ENCODE results near the gene N4BP2. TPM values are rescaled to one million over a fixed set of nuclear protein-coding genes. Genes with fewer than 3 reads are reported as not detected.
A peak's percentile ranks its signal among the peaks of the same experiment; 100 is the strongest.

N4BP2 gene
- total and polyA plus RNA-seq, 4 donors = 1.8 to 33.6 (median 5.9) TPM

DNA sequence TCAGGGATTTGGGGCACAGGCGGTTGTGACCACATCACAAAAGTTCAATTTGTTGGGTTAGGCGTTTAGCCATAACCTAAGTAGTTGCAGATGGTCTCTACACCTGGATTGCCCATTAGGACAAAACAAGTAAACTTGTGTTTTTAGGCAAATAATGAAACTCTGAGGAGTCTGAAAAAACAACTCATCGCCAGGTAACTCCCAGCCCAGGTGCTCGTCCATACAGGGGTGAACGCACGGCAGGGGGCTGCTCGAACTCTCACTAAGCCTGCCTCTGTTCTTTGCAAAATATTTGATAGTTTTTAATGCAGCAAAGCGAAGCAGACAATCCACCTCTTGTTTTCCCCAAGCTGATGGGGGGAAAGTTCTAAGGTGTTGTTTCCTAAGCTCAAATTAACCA is 139.6 kb downstream of the N4BP2 start:
- 89 to 91% methylated on average over 8 of the region's 8 CpGs for WGBS, 2 donors
- H3K36me3 ChIP-seq (ENCODE audit: control insufficient read depth in 4 of 4, insufficient read depth in 4 of 4, low read length in 4 of 4) = no peaks in the 10 kb centered on the region
- H3K4me3 ChIP-seq = no peak overlapping the region
- peaks cover 0 to 3% (median 0%) of the 10 kb centered on the region in 4 donors for H3K9me3 ChIP-seq (ENCODE audit: control insufficient read depth in 4 of 4, insufficient read depth in 3 of 4, low read length in 3 of 4)
- TF ChIP-seq, protein P1, sequence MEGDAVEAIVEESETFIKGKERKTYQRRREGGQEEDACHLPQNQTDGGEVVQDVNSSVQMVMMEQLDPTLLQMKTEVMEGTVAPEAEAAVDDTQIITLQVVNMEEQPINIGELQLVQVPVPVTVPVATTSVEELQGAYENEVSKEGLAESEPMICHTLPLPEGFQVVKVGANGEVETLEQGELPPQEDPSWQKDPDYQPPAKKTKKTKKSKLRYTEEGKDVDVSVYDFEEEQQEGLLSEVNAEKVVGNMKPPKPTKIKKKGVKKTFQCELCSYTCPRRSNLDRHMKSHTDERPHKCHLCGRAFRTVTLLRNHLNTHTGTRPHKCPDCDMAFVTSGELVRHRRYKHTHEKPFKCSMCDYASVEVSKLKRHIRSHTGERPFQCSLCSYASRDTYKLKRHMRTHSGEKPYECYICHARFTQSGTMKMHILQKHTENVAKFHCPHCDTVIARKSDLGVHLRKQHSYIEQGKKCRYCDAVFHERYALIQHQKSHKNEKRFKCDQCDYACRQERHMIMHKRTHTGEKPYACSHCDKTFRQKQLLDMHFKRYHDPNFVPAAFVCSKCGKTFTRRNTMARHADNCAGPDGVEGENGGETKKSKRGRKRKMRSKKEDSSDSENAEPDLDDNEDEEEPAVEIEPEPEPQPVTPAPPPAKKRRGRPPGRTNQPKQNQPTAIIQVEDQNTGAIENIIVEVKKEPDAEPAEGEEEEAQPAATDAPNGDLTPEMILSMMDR (IDR thresholded peaks at IDR 0.05; ENCODE audit: control extremely low read depth, extremely low read depth) = no peak
- ATAC-seq (ENCODE audit: insufficient read depth, low FRiP score) (no peak), DNase-seq (no peak)
- no peak overlapping the region for H3K9ac ChIP-seq (ENCODE audit: insufficient read depth in 1 of 2, low read length in 2 of 2)
- no peak overlapping the region for H3K27ac ChIP-seq (ENCODE audit: low read depth in 1 of 2, low read length in 1 of 2)
- peaks cover 0 to 10% (median 0%) of the 10 kb centered on the region in 5 donors for H3K4me1 ChIP-seq (ENCODE audit: control insufficient read depth in 5 of 5, insufficient read depth in 5 of 5, low read length in 5 of 5)
- H3K27me3 ChIP-seq (ENCODE audit: control insufficient read depth in 3 of 3, insufficient read depth in 3 of 3, low read length in 2 of 3) = no peaks in the 10 kb centered on the region

DNA sequence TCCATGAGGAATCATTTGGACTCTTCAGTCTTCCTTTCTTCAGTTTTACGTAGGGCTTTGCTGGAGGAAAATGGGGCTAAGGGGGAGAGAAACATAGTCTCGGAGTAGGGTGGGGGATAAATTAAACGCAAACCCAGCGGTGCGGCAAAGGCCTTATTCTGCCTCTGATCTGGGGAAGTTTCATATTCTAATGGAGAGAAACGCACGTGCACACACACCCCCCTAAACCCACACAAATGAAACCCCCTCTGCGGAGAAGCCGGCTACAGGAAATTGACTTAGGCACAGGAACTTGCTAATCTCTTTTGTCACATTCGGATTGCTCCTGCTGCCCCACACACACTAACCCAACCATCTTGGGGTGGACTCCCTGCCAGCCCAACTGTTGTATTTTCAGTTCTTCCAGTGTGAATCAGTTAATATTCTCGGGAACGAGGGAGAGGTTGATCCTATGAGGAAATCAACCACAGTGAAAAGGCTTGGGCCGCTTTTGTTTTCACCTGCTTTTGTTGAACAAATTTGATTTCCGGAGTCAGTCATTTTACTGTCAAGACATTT is 140.2 kb downstream of the N4BP2 start, which contains the start of gene RHOH:
Gene RHOH (plus strand): TSS at position 308 of the 558 bp plus-strand sequence. CDS start 46,356 bp downstream, outside the sequence.
- DNase-seq (peak in 1 of 3 donors; percentile 26), ATAC-seq (ENCODE audit: insufficient read depth, low FRiP score) (no peak)
- H3K4me1 ChIP-seq (ENCODE audit: control insufficient read depth in 5 of 5, insufficient read depth in 5 of 5, low read length in 5 of 5) = peaks cover 0 to 6% (median 0%) of the 10 kb centered on the region in 5 donors
- peak within 1 kb of the TSS in 1 of 2 donors; percentile 10 for H3K27ac ChIP-seq (ENCODE audit: low read depth in 1 of 2, low read length in 1 of 2)
- peaks cover 0 to 3% (median 0%) of the 10 kb centered on the region in 4 donors for H3K9me3 ChIP-seq (ENCODE audit: control insufficient read depth in 4 of 4, insufficient read depth in 3 of 4, low read length in 3 of 4)
- H3K36me3 ChIP-seq (ENCODE audit: control insufficient read depth in 4 of 4, insufficient read depth in 4 of 4, low read length in 4 of 4) = no peaks in the 10 kb centered on the region
- H3K9ac ChIP-seq (ENCODE audit: insufficient read depth in 1 of 2, low read length in 2 of 2) = no peak within 1 kb of the TSS
- H3K27me3 ChIP-seq (ENCODE audit: control insufficient read depth in 3 of 3, insufficient read depth in 3 of 3, low read length in 2 of 3) = no peaks in the 10 kb centered on the region
- no peak within 1 kb of the TSS for H3K4me3 ChIP-seq
- WGBS, 2 donors = 18 to 46% methylated on average over 14 of the region's 14 CpGs
- TF ChIP-seq, protein P1 (IDR thresholded peaks at IDR 0.05; ENCODE audit: control extremely low read depth, extremely low read depth) = no peak

DNA sequence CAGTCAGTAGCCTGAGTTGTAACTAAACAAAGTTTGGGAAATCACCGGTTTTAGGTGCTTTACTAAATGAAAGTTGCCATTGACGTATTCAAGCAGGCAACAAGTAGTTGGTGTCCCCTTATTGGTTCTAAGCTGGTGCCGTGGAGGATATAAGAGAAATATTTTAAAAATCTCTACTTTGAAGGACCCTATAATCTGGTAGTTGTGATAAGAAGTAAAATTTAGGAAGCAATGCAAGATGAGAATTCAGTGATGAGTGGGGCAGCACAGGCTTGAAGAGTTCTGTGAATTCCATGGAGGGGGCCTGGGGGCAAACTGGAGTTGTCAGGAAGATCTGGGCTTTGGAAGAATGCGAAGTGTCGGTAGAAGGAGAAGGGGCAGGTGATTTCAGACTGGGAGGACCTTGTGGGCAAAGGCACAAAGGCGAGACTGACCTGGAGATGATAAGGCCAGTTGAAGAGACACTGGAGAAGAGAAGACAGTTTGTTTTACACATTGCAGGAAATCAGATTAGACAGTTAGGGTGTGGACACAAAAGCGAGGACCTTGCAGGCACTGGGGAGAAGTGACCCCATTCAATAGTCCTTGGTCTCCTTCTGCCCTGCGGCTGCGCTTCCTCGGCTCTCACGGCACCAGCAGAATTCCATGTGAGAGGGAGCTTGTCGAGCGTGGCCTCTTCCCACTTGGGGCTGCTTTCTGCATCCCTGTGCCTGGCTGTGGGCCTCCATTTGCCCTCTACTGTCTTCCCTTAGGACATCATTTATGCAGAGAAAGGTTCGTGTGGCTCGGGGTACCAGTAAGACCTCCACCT is 141.4 kb downstream of the N4BP2 start:
- no peak overlapping the region for H3K4me3 ChIP-seq
- peaks cover 0 to 3% (median 0%) of the 10 kb centered on the region in 4 donors for H3K9me3 ChIP-seq (ENCODE audit: control insufficient read depth in 4 of 4, insufficient read depth in 3 of 4, low read length in 3 of 4)
- H3K9ac ChIP-seq (ENCODE audit: insufficient read depth in 1 of 2, low read length in 2 of 2) = no peak overlapping the region
- peaks cover 0 to 6% (median 0%) of the 10 kb centered on the region in 5 donors for H3K4me1 ChIP-seq (ENCODE audit: control insufficient read depth in 5 of 5, insufficient read depth in 5 of 5, low read length in 5 of 5)
- H3K36me3 ChIP-seq (ENCODE audit: control insufficient read depth in 4 of 4, insufficient read depth in 4 of 4, low read length in 4 of 4) = no peaks in the 10 kb centered on the region
- peak overlapping the region in 1 of 2 donors; percentile 6 for H3K27ac ChIP-seq (ENCODE audit: low read depth in 1 of 2, low read length in 1 of 2)
- 38 to 54% methylated on average over 15 of the region's 15 CpGs for WGBS, 2 donors
- ATAC-seq (ENCODE audit: insufficient read depth, low FRiP score) = no peak
- DNase-seq = no peak
- TF ChIP-seq, protein P1 (IDR thresholded peaks at IDR 0.05; ENCODE audit: control extremely low read depth, extremely low read depth) = no peak
- no peaks in the 10 kb centered on the region for H3K27me3 ChIP-seq (ENCODE audit: control insufficient read depth in 3 of 3, insufficient read depth in 3 of 3, low read length in 2 of 3)

Measured in lung (tissue), 12 donors.